ENCODE data around the gene PUS1. TPM values are rescaled to one million over a fixed set of nuclear protein-coding genes. Genes with fewer than 3 reads are reported as not detected.

PUS1 gene
- total and polyA plus RNA-seq, 10 of the 15 experiments (the other 5 are each of a cell fraction or from before 2014, with no cell fraction given): 1.3 to 74.2 (median 25.4) TPM

- TF ChIP-seq BCL3 (IDR thresholded peaks at IDR 0.05; ENCODE audit: borderline replicate concordance, insufficient read depth, low read depth, low read length, poor library complexity, severe bottlenecking): no peak
- no peak for TF ChIP-seq MEF2A (IDR thresholded peaks at IDR 0.05; ENCODE audit: insufficient read depth, low read depth, low read length)
- TF ChIP-seq E2F4 (IDR thresholded peaks at IDR 0.05; ENCODE audit: low read depth, low read length): no peak
- TF ChIP-seq SREBF1 (IDR thresholded peaks at IDR 0.05; ENCODE audit: low read length): no peak
- no peak for TF ChIP-seq PBX3 (IDR thresholded peaks at IDR 0.05; ENCODE audit: insufficient replicate concordance, low read depth, low read length)
- TF ChIP-seq DPF2 (IDR thresholded peaks at IDR 0.05): no peak
- TF ChIP-seq POLR2AphosphoS5 (IDR thresholded peaks at IDR 0.05; ENCODE audit: low read length): no peak
- TF ChIP-seq ZNF24 (IDR thresholded peaks at IDR 0.05): no peak
- 0 out of 2 replicates have a peak, but pooled peaks have one; percentile 28 for TF ChIP-seq POLR2A (IDR thresholded peaks at IDR 0.05; ENCODE audit: low read depth, low read length)
- TF ChIP-seq SIN3A (IDR thresholded peaks at IDR 0.05; ENCODE audit: low read depth, low read length): peak; percentile 58; the same call in 1 of the 2 replicates
- TF ChIP-seq TCF3 (IDR thresholded peaks at IDR 0.05; ENCODE audit: borderline replicate concordance, insufficient read depth, low read depth, low read length): 0 out of 2 replicates have a peak, but pooled peaks have one; percentile 39
- TF ChIP-seq BCLAF1 (IDR thresholded peaks at IDR 0.05): no peak
- TF ChIP-seq HSF1 (IDR thresholded peaks at IDR 0.05; ENCODE audit: low read depth, low read length): no peak
- no peak for TF ChIP-seq ZBTB33 (IDR thresholded peaks at IDR 0.05)
- TF ChIP-seq SIX5 (IDR thresholded peaks at IDR 0.05; ENCODE audit: low read depth, low read length, severe bottlenecking): no peak
- no peak for TF ChIP-seq JUNB (IDR thresholded peaks at IDR 0.05)
- TF ChIP-seq IKZF1 (conservative IDR thresholded peaks at IDR 0.05): peak; percentile 26; the same call in 1 of the 2 replicates
- no peak for TF ChIP-seq RBBP5 (conservative IDR thresholded peaks at IDR 0.05)
- no peak for TF ChIP-seq SP1 (IDR thresholded peaks at IDR 0.05; ENCODE audit: low read depth, low read length)
- TF ChIP-seq EP300 (IDR thresholded peaks at IDR 0.05; ENCODE audit: borderline replicate concordance in 1 of 2, control insufficient read depth in 1 of 2, low read depth in 2 of 2, low read length in 2 of 2): no peak
Measured at GRCh38 chr12:131896080-131896810, 32.8 kb upstream of the PUS1 start (continued).

Measured in GM12878 (cell line).